ENCODE data around the gene NHLH2.

The NHLH2 gene

DNA sequence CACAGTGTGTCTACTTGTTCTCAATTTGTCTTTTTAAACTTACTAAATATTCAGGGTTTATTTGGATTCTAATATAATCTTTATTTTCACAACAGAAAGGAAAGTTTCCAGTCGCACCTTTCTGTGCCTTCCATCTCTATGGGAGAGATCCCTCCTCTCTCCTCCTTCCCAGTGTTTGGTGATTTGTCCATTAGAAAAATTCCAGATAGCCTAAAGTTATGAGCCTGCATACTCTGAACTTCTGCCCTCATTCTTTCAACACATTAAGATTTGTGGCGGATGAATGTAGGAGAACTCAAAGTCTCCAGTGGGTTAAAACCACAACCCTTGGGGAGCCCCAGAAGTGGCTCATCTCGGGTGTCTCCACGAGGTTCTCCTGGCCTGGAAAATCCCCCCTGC is 3.6 kb downstream of the NHLH2 start:
- Histone ChIP-seq H3K27me3 (replicated peaks; ENCODE audit: control insufficient read depth, insufficient read depth, low read length) (peaks cover 1% of the 10 kb centered on the region; the same call in 1 of the 2 replicates), H3K36me3 (ENCODE audit: control insufficient read depth, insufficient read depth, low read length) (no peaks in the 10 kb centered on the region), H3K4me3 (replicated peaks; ENCODE audit: low read depth, low read length) (no peak overlapping the region)
- DNase-seq (ENCODE audit: extremely low read depth, insufficient read length): no peak
- TF ChIP-seq, protein P1, sequence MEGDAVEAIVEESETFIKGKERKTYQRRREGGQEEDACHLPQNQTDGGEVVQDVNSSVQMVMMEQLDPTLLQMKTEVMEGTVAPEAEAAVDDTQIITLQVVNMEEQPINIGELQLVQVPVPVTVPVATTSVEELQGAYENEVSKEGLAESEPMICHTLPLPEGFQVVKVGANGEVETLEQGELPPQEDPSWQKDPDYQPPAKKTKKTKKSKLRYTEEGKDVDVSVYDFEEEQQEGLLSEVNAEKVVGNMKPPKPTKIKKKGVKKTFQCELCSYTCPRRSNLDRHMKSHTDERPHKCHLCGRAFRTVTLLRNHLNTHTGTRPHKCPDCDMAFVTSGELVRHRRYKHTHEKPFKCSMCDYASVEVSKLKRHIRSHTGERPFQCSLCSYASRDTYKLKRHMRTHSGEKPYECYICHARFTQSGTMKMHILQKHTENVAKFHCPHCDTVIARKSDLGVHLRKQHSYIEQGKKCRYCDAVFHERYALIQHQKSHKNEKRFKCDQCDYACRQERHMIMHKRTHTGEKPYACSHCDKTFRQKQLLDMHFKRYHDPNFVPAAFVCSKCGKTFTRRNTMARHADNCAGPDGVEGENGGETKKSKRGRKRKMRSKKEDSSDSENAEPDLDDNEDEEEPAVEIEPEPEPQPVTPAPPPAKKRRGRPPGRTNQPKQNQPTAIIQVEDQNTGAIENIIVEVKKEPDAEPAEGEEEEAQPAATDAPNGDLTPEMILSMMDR (IDR thresholded peaks at IDR 0.05; ENCODE audit: insufficient read depth, low read length, poor library complexity, severe bottlenecking): no peak

DNA sequence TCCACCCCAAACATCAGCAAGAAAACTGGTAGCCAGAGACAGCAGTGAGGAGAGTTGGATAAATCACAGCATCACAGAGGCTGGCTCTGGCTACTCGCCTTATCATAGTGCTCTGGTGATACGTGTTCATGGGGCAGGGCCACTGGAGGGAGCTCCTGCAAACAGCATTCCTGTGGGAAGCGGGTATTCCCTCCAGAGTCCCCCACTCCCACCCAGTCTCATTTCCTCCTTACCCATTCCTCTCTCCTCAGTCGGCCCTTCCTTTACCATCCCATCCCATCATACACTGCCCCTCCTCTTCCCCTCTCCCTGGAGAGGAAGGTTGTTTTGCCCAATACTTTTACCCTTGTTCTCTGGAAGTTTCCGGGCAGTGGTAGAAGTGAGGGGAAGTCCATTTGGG is 7.1 kb downstream of the NHLH2 start:
- Histone ChIP-seq H3K36me3 (ENCODE audit: control insufficient read depth, insufficient read depth, low read length) (no peaks in the 10 kb centered on the region), H3K27me3 (replicated peaks; ENCODE audit: control insufficient read depth, insufficient read depth, low read length) (no peaks in the 10 kb centered on the region), H3K4me3 (replicated peaks; ENCODE audit: low read depth, low read length) (no peak overlapping the region)
- TF ChIP-seq, protein P1 (IDR thresholded peaks at IDR 0.05; ENCODE audit: insufficient read depth, low read length, poor library complexity, severe bottlenecking): no peak
- DNase-seq (ENCODE audit: extremely low read depth, insufficient read length): no peak

DNA sequence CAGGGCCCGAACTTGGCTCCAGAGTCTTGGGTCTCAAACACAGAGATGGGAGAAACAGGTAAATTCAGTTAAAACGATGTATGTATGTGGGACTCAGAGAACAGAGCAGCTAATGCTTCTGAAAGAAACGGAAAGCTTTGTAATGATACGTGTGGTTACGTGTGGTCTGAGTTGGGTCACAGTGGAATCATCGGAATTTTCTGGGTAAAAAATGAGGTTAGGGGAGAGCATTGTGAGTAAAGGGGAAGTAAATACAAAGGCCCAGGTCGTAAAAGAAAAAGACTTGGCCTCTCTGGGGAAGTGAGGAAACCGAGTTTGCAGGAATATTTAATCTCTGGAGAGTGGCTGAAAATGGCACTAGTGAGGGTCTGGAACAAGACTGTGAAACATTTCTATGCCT is 8.3 kb downstream of the NHLH2 start:
- TF ChIP-seq, protein P1 (IDR thresholded peaks at IDR 0.05; ENCODE audit: insufficient read depth, low read length, poor library complexity, severe bottlenecking): no peak
- DNase-seq (ENCODE audit: extremely low read depth, insufficient read length): no peak
- no peak overlapping the region for H3K4me3 ChIP-seq (replicated peaks; ENCODE audit: low read depth, low read length)
- no peaks in the 10 kb centered on the region; the same call in 1 of the 2 replicates for H3K27me3 ChIP-seq (replicated peaks; ENCODE audit: control insufficient read depth, insufficient read depth, low read length)
- no peaks in the 10 kb centered on the region for H3K36me3 ChIP-seq (ENCODE audit: control insufficient read depth, insufficient read depth, low read length)

DNA sequence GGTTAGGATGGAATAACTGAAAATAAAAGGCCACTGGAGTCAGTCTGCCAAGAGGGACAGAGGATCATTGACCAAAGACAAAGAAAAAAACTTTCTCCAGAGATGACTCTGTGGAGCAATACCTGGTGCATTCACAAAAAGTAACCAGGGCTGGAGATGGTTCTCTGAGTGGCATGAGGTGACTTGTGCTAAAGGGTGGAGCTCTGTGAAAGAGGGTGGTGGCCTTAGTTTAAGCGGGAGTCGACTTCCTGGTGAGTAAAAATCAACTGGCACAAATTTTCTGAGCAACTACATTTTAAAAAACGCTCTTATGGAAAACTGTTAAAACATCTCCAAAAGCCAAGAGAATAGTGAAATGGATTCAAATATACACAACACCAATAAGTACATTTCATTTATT is 10.0 kb downstream of the NHLH2 start:
- DNase-seq (ENCODE audit: extremely low read depth, insufficient read length): no peak
- TF ChIP-seq, protein P1 (IDR thresholded peaks at IDR 0.05; ENCODE audit: insufficient read depth, low read length, poor library complexity, severe bottlenecking): no peak
- no peaks in the 10 kb centered on the region for H3K36me3 ChIP-seq (ENCODE audit: control insufficient read depth, insufficient read depth, low read length)
- no peaks in the 10 kb centered on the region; the same call in none of the 2 replicates for H3K27me3 ChIP-seq (replicated peaks; ENCODE audit: control insufficient read depth, insufficient read depth, low read length)
- H3K4me3 ChIP-seq (replicated peaks; ENCODE audit: low read depth, low read length): no peak overlapping the region

DNA sequence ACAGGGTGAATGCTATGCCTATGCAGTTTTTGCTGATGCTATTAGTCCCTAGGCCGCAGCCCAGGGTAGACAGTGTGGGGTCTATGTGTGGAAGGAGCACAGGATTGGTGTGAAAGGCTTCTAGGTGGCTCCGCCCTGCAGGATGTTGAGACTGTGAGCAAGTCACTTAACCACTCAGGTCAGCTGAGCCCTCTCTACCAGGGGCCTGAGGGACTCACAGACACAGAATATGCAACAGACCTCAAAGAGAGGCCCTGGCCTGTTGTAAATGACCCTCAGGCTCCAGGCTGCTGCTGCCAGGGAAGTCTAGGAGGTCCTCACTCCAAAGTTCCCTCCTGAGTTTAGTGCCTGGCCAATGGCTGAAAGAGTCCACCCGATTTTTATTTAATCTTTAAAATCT is 11.0 kb downstream of the NHLH2 start:
- no peak overlapping the region for H3K4me3 ChIP-seq (replicated peaks; ENCODE audit: low read depth, low read length)
- no peak for DNase-seq (ENCODE audit: extremely low read depth, insufficient read length)
- no peaks in the 10 kb centered on the region; the same call in none of the 2 replicates for H3K27me3 ChIP-seq (replicated peaks; ENCODE audit: control insufficient read depth, insufficient read depth, low read length)
- TF ChIP-seq, protein P1 (IDR thresholded peaks at IDR 0.05; ENCODE audit: insufficient read depth, low read length, poor library complexity, severe bottlenecking): no peak
- no peaks in the 10 kb centered on the region for H3K36me3 ChIP-seq (ENCODE audit: control insufficient read depth, insufficient read depth, low read length)

Measured in GM06990 (cell line).